ENCODE results near the gene LYST. TPM values are rescaled to one million over a fixed set of nuclear protein-coding genes. Genes with fewer than 3 reads are reported as not detected.

LYST gene
- total RNA-seq, 4 donors from 2014 or later: 27.8 to 128 (median 41.3) TPM

DNA sequence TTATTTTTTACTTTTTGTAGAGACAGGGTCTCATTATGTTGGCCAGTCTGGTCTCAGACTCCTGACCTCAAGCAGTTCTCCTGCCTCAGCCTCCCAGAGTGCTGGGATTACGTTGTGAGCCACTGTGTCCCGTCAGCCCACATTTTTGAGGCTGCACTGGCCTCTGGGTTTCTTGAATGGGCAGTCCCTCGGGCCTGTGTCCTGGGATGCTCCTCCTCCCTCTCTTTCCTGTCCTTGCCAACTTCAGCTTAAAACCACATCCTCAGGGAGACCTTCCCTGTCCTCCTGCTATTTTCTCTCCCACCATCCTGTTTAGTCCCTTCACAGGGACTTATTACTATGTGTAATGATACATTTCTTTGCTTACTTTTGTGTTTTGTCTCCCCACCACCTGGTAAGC is 31.4 kb upstream of the LYST start:
- no peak for DNase-seq (ENCODE audit: low spot score)
- TF ChIP-seq, protein P1, sequence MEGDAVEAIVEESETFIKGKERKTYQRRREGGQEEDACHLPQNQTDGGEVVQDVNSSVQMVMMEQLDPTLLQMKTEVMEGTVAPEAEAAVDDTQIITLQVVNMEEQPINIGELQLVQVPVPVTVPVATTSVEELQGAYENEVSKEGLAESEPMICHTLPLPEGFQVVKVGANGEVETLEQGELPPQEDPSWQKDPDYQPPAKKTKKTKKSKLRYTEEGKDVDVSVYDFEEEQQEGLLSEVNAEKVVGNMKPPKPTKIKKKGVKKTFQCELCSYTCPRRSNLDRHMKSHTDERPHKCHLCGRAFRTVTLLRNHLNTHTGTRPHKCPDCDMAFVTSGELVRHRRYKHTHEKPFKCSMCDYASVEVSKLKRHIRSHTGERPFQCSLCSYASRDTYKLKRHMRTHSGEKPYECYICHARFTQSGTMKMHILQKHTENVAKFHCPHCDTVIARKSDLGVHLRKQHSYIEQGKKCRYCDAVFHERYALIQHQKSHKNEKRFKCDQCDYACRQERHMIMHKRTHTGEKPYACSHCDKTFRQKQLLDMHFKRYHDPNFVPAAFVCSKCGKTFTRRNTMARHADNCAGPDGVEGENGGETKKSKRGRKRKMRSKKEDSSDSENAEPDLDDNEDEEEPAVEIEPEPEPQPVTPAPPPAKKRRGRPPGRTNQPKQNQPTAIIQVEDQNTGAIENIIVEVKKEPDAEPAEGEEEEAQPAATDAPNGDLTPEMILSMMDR (IDR thresholded peaks at IDR 0.05): no peak
- no peak for ATAC-seq (ENCODE audit: low FRiP score)

DNA sequence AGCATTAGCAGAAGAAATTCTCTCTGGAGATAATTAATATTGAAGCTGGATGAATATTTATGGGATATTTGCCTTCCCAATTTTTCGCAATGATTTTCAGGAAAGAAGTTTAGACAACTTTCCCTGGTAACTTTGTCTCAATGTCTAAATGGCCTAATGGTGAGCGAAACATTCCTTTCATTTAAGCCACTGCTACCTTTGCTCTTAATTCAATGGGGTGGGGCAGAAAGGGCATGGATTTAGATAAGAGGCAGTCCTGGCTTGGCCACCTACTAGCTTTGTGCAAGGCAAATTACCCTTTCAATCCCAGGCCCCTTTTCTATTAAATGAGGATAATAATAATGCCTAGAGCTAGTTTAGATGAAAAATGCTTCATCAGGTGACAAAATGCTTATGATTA is 27.1 kb upstream of the LYST start:
- ATAC-seq (ENCODE audit: low FRiP score) (no peak), DNase-seq (ENCODE audit: low spot score) (no peak)
- TF ChIP-seq, protein P1 (IDR thresholded peaks at IDR 0.05): no peak

DNA sequence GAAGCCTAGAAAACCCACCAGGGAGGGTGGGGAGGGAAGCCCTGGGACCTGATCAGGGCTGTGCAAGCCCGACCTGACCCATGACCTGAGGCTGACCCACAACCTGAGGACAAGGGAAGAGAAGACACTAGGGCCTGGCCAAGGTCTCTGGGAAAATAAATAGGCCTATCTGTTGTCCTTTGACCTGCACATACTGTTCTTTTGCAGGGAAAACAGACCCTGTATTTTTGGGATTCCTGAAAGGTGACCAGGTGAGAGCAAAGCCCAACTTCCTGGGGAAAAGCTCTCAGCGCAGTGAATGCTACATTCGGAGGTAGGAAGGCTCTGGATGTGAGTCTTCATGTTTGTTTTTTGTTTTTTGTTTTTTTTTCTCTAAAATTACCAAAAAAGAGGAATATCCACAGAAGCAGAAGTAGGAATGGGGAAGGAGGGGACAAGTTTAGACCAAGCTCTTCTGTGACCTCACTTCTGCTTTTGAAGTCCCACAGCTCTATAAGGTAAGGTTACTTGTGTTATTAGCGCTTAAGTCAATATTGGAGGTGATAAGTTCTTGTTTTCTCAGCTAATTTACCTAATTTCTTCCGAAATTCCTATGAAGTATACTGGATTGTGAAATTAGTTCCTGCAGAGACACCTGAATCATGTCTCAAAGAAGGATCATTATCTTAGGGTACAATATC is 26.2 kb upstream of the LYST start:
- ATAC-seq (ENCODE audit: low FRiP score): no peak

DNA sequence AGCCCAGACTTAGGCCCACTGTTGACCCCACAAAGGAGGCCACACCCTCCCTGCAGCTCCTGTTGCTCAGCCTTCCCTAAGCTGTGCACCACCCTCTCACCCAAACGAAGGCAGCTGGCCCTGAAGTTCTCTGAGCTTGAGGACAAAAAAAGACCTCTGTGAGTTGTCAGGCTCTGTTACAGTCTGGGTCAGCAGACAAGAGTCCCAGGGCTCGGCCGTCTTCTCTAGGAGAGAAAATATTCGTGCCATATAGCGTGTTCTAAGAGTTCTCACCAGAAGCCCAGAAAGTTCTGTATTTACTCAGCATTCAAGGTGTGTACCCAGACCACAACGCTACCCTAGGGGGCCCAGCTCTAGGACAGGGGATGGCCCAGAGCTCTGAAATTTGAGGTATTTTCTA is 25.5 kb upstream of the LYST start:
- no peak for ATAC-seq (ENCODE audit: low FRiP score)
- TF ChIP-seq, protein P1 (IDR thresholded peaks at IDR 0.05): no peak
- DNase-seq (ENCODE audit: low spot score): no peak

More for the DNA sequence above, 26.2 kb upstream of the LYST start:
- TF ChIP-seq, protein P1 (IDR thresholded peaks at IDR 0.05): no peak
- no peak for DNase-seq (ENCODE audit: low spot score)

DNA sequence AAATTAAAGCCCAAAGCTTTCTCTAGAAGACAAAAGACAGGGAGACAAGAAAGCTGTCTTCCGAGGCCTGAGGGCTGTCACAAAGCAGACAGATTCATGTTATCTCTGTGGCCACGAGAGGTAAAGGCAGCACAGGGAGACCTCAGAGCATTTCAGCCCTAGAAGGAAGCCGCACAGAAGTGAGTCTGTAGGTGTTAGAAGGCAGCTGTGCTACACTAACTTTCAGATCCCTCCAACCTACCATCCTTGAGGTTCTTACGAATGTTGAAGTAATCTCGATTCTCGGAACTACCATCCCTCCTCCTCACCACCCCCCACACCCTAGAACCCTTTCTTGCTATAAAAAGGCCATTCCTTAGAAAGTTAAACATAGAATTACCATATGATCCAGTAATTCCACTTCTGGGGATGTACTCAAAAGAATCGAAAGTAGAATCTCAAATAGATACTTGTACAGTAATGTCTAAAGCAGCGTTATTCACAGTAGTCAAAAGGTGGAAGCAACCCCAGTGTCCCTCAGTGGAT is 21.5 kb upstream of the LYST start:
- TF ChIP-seq, protein P1 (IDR thresholded peaks at IDR 0.05): no peak
- no peak for DNase-seq (ENCODE audit: low spot score)
- no peak for ATAC-seq (ENCODE audit: low FRiP score)

DNA sequence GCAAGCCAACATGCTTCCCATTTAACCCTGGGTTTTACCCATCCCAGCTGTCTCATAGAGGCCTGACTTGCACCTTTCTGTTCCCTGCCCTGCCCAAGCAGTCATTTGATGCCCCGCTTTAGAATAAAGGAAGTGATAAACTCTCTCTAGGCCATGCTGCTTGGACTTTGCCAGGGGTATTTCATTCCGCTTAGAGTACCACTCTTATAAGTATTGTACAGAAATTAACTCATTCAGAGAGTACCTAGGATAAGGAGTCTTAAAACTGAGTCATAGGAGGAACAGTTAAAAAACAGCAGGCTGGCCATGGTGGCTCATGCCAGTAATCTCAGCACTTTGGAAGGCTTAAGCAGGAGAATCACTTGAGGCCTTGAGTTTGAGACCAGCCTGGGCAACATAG is 21.0 kb upstream of the LYST start:
- TF ChIP-seq, protein P1 (IDR thresholded peaks at IDR 0.05): no peak
- DNase-seq (ENCODE audit: low spot score) (no peak), ATAC-seq (ENCODE audit: low FRiP score) (no peak)

DNA sequence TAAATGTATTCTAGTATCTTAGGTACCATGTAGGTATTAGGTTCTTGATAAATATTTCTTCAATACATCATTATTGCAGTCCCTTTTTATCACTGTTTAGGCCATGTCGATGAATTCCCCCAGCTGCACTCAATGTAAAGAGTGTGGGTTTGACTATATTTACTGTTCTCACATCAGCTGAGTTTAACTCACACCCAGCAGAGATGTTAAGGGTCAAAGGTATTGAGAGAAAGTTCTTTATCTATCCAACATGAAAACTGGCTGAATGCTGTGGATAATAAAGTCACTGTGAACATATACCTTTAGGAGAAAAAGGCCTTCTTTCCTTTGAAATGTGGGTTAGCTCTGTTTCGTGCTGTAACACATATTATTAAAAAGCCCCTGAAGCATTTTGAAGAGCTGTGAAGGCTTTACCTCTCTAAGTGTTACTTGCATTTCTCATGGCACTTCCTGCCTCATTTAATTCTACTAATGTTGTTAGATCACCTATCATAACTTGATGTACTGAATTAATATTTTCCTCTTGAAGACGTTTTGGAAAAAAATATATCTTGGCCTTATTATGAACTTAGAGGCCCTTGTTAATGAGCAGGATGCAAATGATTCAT is 19.1 kb upstream of the LYST start:
- ATAC-seq (ENCODE audit: low FRiP score): no peak
- TF ChIP-seq, protein P1 (IDR thresholded peaks at IDR 0.05): no peak
- no peak for DNase-seq (ENCODE audit: low spot score)
